Amniotic epithelial cell (primary cell): ENCODE results near the gene ATP8A2.

Source experiments
- DNase-seq: peaks from one replicate; pipeline ENCODE4 v3.0.0-alpha.2; 2010; ENCODE audit warnings: low read depth

ATP8A2 gene

GRCh38 chr13:25630329-25630900 is 258.6 kb downstream of the ATP8A2 start:
- no peak for DNase-seq

- DNase-seq = no peak
Measured at GRCh38 chr13:25632166-25632888, 260.6 kb downstream of the ATP8A2 start.

GRCh38 chr13:25633093-25633492 is 261.3 kb downstream of the ATP8A2 start:
- no peak for DNase-seq

- DNase-seq = no peak
Measured at GRCh38 chr13:25645681-25646080, 273.9 kb downstream of the ATP8A2 start.

GRCh38 chr13:25649001-25649633 is 277.3 kb downstream of the ATP8A2 start:
- no peak for DNase-seq

GRCh38 chr13:25652764-25653163 is 281.0 kb downstream of the ATP8A2 start:
- peak; percentile 37 for DNase-seq

- DNase-seq = peak; percentile 14
Measured at GRCh38 chr13:25654322-25654721, 282.5 kb downstream of the ATP8A2 start.

GRCh38 chr13:25657157-25657556 is 285.4 kb downstream of the ATP8A2 start:
- no peak for DNase-seq

GRCh38 chr13:25659091-25659795 is 287.5 kb downstream of the ATP8A2 start:
- DNase-seq = peak; percentile 6

GRCh38 chr13:25660996-25661395 is 289.2 kb downstream of the ATP8A2 start:
- no peak for DNase-seq

- DNase-seq = no peak
Measured at GRCh38 chr13:25662516-25662915, 290.7 kb downstream of the ATP8A2 start.

GRCh38 chr13:25668345-25668744 is 296.6 kb downstream of the ATP8A2 start:
- DNase-seq = no peak

- DNase-seq = no peak
Measured at GRCh38 chr13:25673711-25674110, 301.9 kb downstream of the ATP8A2 start.

- no peak for DNase-seq
Measured at GRCh38 chr13:25674371-25674770, 302.6 kb downstream of the ATP8A2 start.

GRCh38 chr13:25675060-25675459 is 303.3 kb downstream of the ATP8A2 start:
- DNase-seq = no peak

- no peak for DNase-seq
Measured at GRCh38 chr13:25677956-25678355, 306.2 kb downstream of the ATP8A2 start.

GRCh38 chr13:25678398-25678797 is 306.6 kb downstream of the ATP8A2 start:
- no peak for DNase-seq

GRCh38 chr13:25679159-25679558 is 307.4 kb downstream of the ATP8A2 start:
- DNase-seq = peak; percentile 1

- no peak for DNase-seq
Measured at GRCh38 chr13:25679936-25680335, 308.2 kb downstream of the ATP8A2 start.

GRCh38 chr13:25682276-25682675 is 310.5 kb downstream of the ATP8A2 start:
- DNase-seq = no peak

GRCh38 chr13:25683056-25683455 is 311.3 kb downstream of the ATP8A2 start:
- DNase-seq = no peak

GRCh38 chr13:25683662-25684370 is 312.0 kb downstream of the ATP8A2 start:
- no peak for DNase-seq
